Measurements from ENCODE around the gene ZBTB39. TPM values are rescaled to one million over a fixed set of nuclear protein-coding genes. Genes with fewer than 3 reads are reported as not detected.

The ZBTB39 gene
- total RNA-seq, 1 experiment from 2014 or later: 31.2 TPM

DNA sequence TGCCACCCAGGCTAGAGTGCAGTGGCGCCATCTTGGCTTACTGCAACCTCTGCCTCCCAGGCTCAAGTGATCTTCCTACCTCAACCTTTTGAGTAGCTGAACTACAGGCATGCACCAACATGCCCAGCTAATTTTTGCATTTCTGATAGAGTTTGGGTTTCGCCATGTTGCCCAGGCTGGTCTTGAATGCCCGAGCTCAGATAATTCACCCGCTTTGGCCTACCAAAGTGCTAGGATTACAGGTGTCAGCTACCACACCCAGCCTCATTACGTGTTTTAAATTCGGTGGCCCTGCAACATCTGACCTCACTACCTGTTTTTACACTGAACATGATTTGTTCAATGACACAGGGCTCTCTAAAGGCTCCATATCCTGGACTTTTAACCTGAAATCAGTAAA, 26.1 kb downstream of the ZBTB39 start:
- no peaks in the 10 kb centered on the region for H3K4me1 ChIP-seq (ENCODE audit: insufficient read depth, low read length)

More for the DNA sequence above, 26.1 kb downstream of the ZBTB39 start:
- Histone ChIP-seq H3K27me3 (ENCODE audit: insufficient read depth, low read length) (no peaks in the 10 kb centered on the region), H3K9ac (ENCODE audit: extremely low read depth, insufficient read length, low read length) (no peak overlapping the region), H3K4ac (ENCODE audit: low read depth, low read length) (no peak overlapping the region), H4K8ac (replicated peaks; ENCODE audit: insufficient read length, low read depth, low read length) (no peak overlapping the region), H3K56ac (ENCODE audit: insufficient read length, low read depth, low read length) (no peak overlapping the region), H3K79me2 (ENCODE audit: insufficient read depth, low read length) (no peaks in the 10 kb centered on the region), H3T11ph (ENCODE audit: low read length) (no peak overlapping the region), H3K14ac (ENCODE audit: insufficient read depth, low read length) (no peak overlapping the region), H4K20me1 (ENCODE audit: control insufficient read depth, insufficient read depth, insufficient read length) (no peaks in the 10 kb centered on the region), H2BK12ac (ENCODE audit: insufficient read length, low read depth, low read length) (no peak overlapping the region), H2AK5ac (ENCODE audit: insufficient read length, low read length) (no peak overlapping the region), H3K23ac (ENCODE audit: insufficient read length, low read depth, low read length) (no peak overlapping the region), H2BK5ac (ENCODE audit: insufficient read length, low read length) (no peak overlapping the region), H3K27ac (ENCODE audit: insufficient read length, low read depth, low read length) (no peak overlapping the region), H3K18ac (ENCODE audit: insufficient read length, low read depth, low read length) (no peak overlapping the region), H4K5ac (ENCODE audit: insufficient read length, low read depth, low read length) (no peak overlapping the region), H2BK20ac (ENCODE audit: low read depth, low read length, poor library complexity, severe bottlenecking) (no peak overlapping the region), H3K79me1 (ENCODE audit: insufficient read depth, low read depth, low read length, poor library complexity, severe bottlenecking) (no peaks in the 10 kb centered on the region), H2BK15ac (ENCODE audit: low read depth, low read length) (no peak overlapping the region), H3K23me2 (ENCODE audit: insufficient read length, low read depth, low read length, poor library complexity, severe bottlenecking) (no peaks in the 10 kb centered on the region), H2BK120ac (ENCODE audit: low read depth, low read length, poor library complexity, severe bottlenecking) (no peak overlapping the region), H3K9me3 (ENCODE audit: control insufficient read depth, low read depth, low read length) (no peaks in the 10 kb centered on the region), H2AFZ (ENCODE audit: low read length) (no peak overlapping the region), H3K4me2 (ENCODE audit: insufficient read depth, insufficient read length, low read length) (no peak overlapping the region), H4K91ac (ENCODE audit: insufficient read length, low read depth, low read length) (no peak overlapping the region)
- Mint-ChIP-seq H3K27ac (no peak overlapping the region), H3K27me3 (ENCODE audit: low read depth) (no peaks in the 10 kb centered on the region; the same call in 1 of the 2 replicates), H3K9me3 (peaks cover 3 to 4% of the 10 kb centered on the region in 2 experiments; a peak in 3 of 5 replicates), H3K4me1 (no peaks in the 10 kb centered on the region), H3K36me3 (ENCODE audit: insufficient read depth in 1 of 3, low read depth in 3 of 3) (peaks cover 0 to 4% (median 0%) of the 10 kb centered on the region in 3 experiments; a peak in 2 of 7 replicates), H3K4me3 (no peak overlapping the region)
- TF ChIP-seq CTCF (conservative IDR thresholded peaks at IDR 0.05): no peak
- DNase-seq: no peak
- WGBS (ENCODE audit: extremely low coverage, insufficient read length, low lambda C conversion rate): no CpG with 5 or more reads among the region's 6 CpGs
